Skin of body (tissue), 2 donors: ENCODE data around the gene ALDH7A1. TPM values are rescaled to one million over a fixed set of nuclear protein-coding genes. Genes with fewer than 3 reads are reported as not detected.
"Not testable (repeated sequence)": the region's sequence is repeated elsewhere in the genome, so short reads cannot be mapped to it uniquely, and the experiment has no call there.

Experiments
- DNase-seq: peaks from one replicate; lab custom pipeline; 2025; lab: John Stamatoyannopoulos, UW
- total RNA-seq: library from RNA; depleted of rRNA; stranded (reverse); fragments of >200 nt; gene quantifications from one replicate; pipeline ENCODE4 v1.2.3, GENCODE V29; 2014

Gene ALDH7A1
- 54.3 TPM for total RNA-seq

GRCh38 chr5:126594748-126595485 lies at the start of gene ALDH7A1:
Gene ALDH7A1 (minus strand): TSS chr5:126595219. CDS start chr5:126595198, 21 bp downstream.
- peak; percentile 95 for DNase-seq

- no peak for DNase-seq
These were observed 46.4 kb upstream of the ALDH7A1 start for GRCh38 chr5:126641387-126641786.

GRCh38 chr5:126640866-126641265 lies 45.8 kb upstream of the ALDH7A1 start:
- DNase-seq: no peak

- no peak for DNase-seq
These were observed 41.9 kb upstream of the ALDH7A1 start for GRCh38 chr5:126636956-126637355.

GRCh38 chr5:126635585-126635984 lies 40.6 kb upstream of the ALDH7A1 start:
- DNase-seq: no peak

- no peak for DNase-seq
These were observed 38.5 kb upstream of the ALDH7A1 start for GRCh38 chr5:126633552-126633951.

GRCh38 chr5:126631920-126632319 lies 36.9 kb upstream of the ALDH7A1 start:
- no peak for DNase-seq

- DNase-seq: no peak
These were observed 33.1 kb upstream of the ALDH7A1 start for GRCh38 chr5:126628102-126628501.

- no peak for DNase-seq
These were observed 29.5 kb upstream of the ALDH7A1 start for GRCh38 chr5:126624534-126624933.

GRCh38 chr5:126619781-126620180 lies 24.8 kb upstream of the ALDH7A1 start:
- no peak for DNase-seq

GRCh38 chr5:126617603-126618002 lies 22.6 kb upstream of the ALDH7A1 start:
- not testable (repeated sequence) for DNase-seq

GRCh38 chr5:126615286-126615685 lies 20.3 kb upstream of the ALDH7A1 start:
- no peak for DNase-seq

GRCh38 chr5:126613941-126614592 lies 19.0 kb upstream of the ALDH7A1 start:
- DNase-seq: no peak

- DNase-seq: no peak
These were observed 15.6 kb upstream of the ALDH7A1 start for GRCh38 chr5:126610616-126611015.

- DNase-seq: no peak
These were observed 15.1 kb upstream of the ALDH7A1 start for GRCh38 chr5:126610160-126610559.

GRCh38 chr5:126605525-126605924 lies 10.5 kb upstream of the ALDH7A1 start:
- no peak for DNase-seq

GRCh38 chr5:126603402-126603991 lies 8.5 kb upstream of the ALDH7A1 start:
- no peak for DNase-seq

GRCh38 chr5:126600631-126601511 lies 5.9 kb upstream of the ALDH7A1 start, which contains the start of gene PHAX:
Gene PHAX (plus strand): TSS chr5:126600947. CDS start chr5:126600963, 16 bp downstream.
- DNase-seq: peak; percentile 54

GRCh38 chr5:126599971-126600630 lies 5.1 kb upstream of the ALDH7A1 start:
- DNase-seq: not testable (repeated sequence)

- DNase-seq: no peak
These were observed 4.5 kb upstream of the ALDH7A1 start for GRCh38 chr5:126599499-126599898.

- no peak for DNase-seq
These were observed 2.1 kb upstream of the ALDH7A1 start for GRCh38 chr5:126597156-126597555.
